H1 (cell line): ENCODE results near the gene CCDC88C. TPM values are rescaled to one million over a fixed set of nuclear protein-coding genes. Genes with fewer than 3 reads are reported as not detected.

Experiments used
- CTCF ChIA-PET: fragments of 300-600 bp; sonication (Branson Sonifier 250); formaldehyde crosslinking; loops from one replicate; lab custom pipeline; 2021; ENCODE audit not compliant: partially characterized antibody; lab: Charles Lee
- POLR2A ChIA-PET: fragments of 300-600 bp; sonication (Branson Sonifier 250); formaldehyde crosslinking; loops from one replicate; lab custom pipeline; 2021; ENCODE audit warnings: inconsistent platforms; ENCODE audit not compliant: partially characterized antibody; lab: Charles Lee
- DNase-seq, 2 experiments: peaks; one replicate each; pipeline versions ENCODE4 v3.0.0 to v3.0.0-alpha.2; 2010 to 2022; ENCODE audit warnings: low spot score in 2 of 2, low read depth in 1 of 2, mixed read lengths in 1 of 2
- FAIRE-seq: peaks from 2 replicates; lab custom pipeline; 2011; peaks lifted over from hg19 to GRCh38; lab: Jason Lieb, UNC
- H2AFZ ChIP-seq: 2 replicates; pipeline ENCODE4 v1.8.1; 2012; ENCODE audit warnings: low read length, inconsistent platforms
- H2AK5ac ChIP-seq: 2 replicates; pipeline ENCODE4 v1.6.1; 2013; ENCODE audit warnings: low read depth, low read length
- H2BK120ac ChIP-seq: replicated peaks from 2 replicates; pipeline ENCODE3; 2013; ENCODE audit warnings: low read depth, low read length, inconsistent platforms
- H2BK12ac ChIP-seq: 2 replicates; pipeline ENCODE4 v1.6.1; 2013; ENCODE audit warnings: low read depth, low read length
- H2BK15ac ChIP-seq: 2 replicates; pipeline ENCODE4 v1.6.1; 2013; ENCODE audit warnings: low read length
- H2BK20ac ChIP-seq: 2 replicates; pipeline ENCODE4 v1.6.1; 2013; ENCODE audit warnings: low read length
- H2BK5ac ChIP-seq: 2 replicates; pipeline ENCODE4 v1.6.1; 2013; ENCODE audit warnings: low read depth, low read length
- H3K14ac ChIP-seq: 2 replicates; pipeline ENCODE4 v1.6.1; 2013; ENCODE audit warnings: inconsistent platforms; ENCODE audit not compliant: insufficient read length
- H3K18ac ChIP-seq: 2 replicates; pipeline ENCODE4 v1.6.1; 2013; ENCODE audit warnings: low read length; ENCODE audit errors: extremely low read depth
- H3K23ac ChIP-seq: 2 replicates; pipeline ENCODE4 v1.6.1; 2013; ENCODE audit warnings: inconsistent platforms; ENCODE audit not compliant: insufficient read length
- H3K23me2 ChIP-seq: 2 replicates; pipeline ENCODE4 v1.6.1; 2013; ENCODE audit warnings: low read depth, low read length
- H3K27ac ChIP-seq: 2 replicates; pipeline ENCODE4 v1.6.1; 2011; ENCODE audit warnings: low read depth, low read length, inconsistent platforms
- H3K27me3 ChIP-seq, 4 experiments: replicated peaks in 1 of 4; 1 replicate in 1 of 4; 2 replicates in 3 of 4; pipeline versions ENCODE4 v1.6.1 to v1.8.1; 2011 to 2013; ENCODE audit warnings: low read length in 3 of 4, mild to moderate bottlenecking in 3 of 4, inconsistent platforms in 2 of 4, mixed read lengths in 2 of 4, moderate library complexity in 1 of 4; ENCODE audit not compliant: control insufficient read depth in 3 of 4, insufficient read depth in 3 of 4; ENCODE audit errors: extremely low read depth in 1 of 4
- H3K36me3 ChIP-seq, 4 experiments: 2 replicates each; pipeline versions ENCODE4 v1.6.1 to v1.8.1; 2011 to 2013; ENCODE audit warnings: mild to moderate bottlenecking in 4 of 4, low read length in 3 of 4, moderate library complexity in 2 of 4, control low read depth in 1 of 4, inconsistent platforms in 1 of 4; ENCODE audit not compliant: insufficient read depth in 4 of 4, control insufficient read depth in 2 of 4
- H3K4ac ChIP-seq: replicated peaks from 2 replicates; pipeline ENCODE3; 2013; ENCODE audit warnings: low read length, low read depth, mixed read lengths, inconsistent platforms; ENCODE audit not compliant: insufficient read length
- H3K4me1 ChIP-seq, 4 experiments: replicated peaks in 1 of 4; 1 replicate in 1 of 4; 2 replicates in 3 of 4; pipeline versions ENCODE4 v1.6.1 to v1.8.1; 2011 to 2013; ENCODE audit warnings: low read length in 3 of 4, inconsistent platforms in 2 of 4, mixed read lengths in 1 of 4; ENCODE audit not compliant: insufficient read depth in 4 of 4, control insufficient read depth in 3 of 4
- H3K4me2 ChIP-seq, 2 experiments: 2 replicates each; pipeline versions ENCODE4 v1.6.1 to v1.8.1; 2011 to 2013; ENCODE audit warnings: low read depth in 2 of 2, low read length in 2 of 2, control low read depth in 1 of 2, inconsistent platforms in 1 of 2, mild to moderate bottlenecking in 1 of 2; ENCODE audit not compliant: insufficient read depth in 1 of 2
- H3K4me3 ChIP-seq, 4 experiments: fragments of 200-600, 300-600 bp in 1 of 4; sonication (generic), shearing (Covaris generic), sonication (Bioruptor Twin) in 1 of 4; 2 replicates each; pipeline versions ENCODE4 v1.5.1 to v1.8.1; 2011 to 2016; ENCODE audit warnings: low read length in 4 of 4, low read depth in 3 of 4, control low read depth in 2 of 4, inconsistent platforms in 2 of 4, mild to moderate bottlenecking in 2 of 4, mixed read lengths in 1 of 4, moderate library complexity in 1 of 4; ENCODE audit not compliant: insufficient read depth in 2 of 4; ENCODE audit errors: extremely low read depth in 1 of 4
- H3K56ac ChIP-seq: replicated peaks from 2 replicates; pipeline ENCODE3; 2013; ENCODE audit warnings: low read depth, mild to moderate bottlenecking, mixed read lengths, low read length, inconsistent platforms; ENCODE audit not compliant: insufficient read length
- H3K79me1 ChIP-seq: 2 replicates; pipeline ENCODE4 v1.6.1; 2013; ENCODE audit warnings: low read depth, low read length, control low read depth
- H3K79me2 ChIP-seq, 2 experiments: 2 replicates each; pipeline versions ENCODE4 v1.6.1 to v1.8.1; 2012 to 2013; ENCODE audit warnings: low read length in 2 of 2, mild to moderate bottlenecking in 2 of 2, inconsistent platforms in 1 of 2; ENCODE audit not compliant: insufficient read depth in 2 of 2, control insufficient read depth in 1 of 2
- H3K9ac ChIP-seq, 4 experiments: replicated peaks in 1 of 4; 1 replicate in 1 of 4; 2 replicates in 3 of 4; pipeline versions ENCODE4 v1.6.1 to v1.8.1; 2011 to 2013; ENCODE audit warnings: low read depth in 3 of 4, low read length in 3 of 4, control low read depth in 2 of 4, mild to moderate bottlenecking in 2 of 4, moderate library complexity in 2 of 4, inconsistent platforms in 1 of 4; ENCODE audit errors: extremely low read depth in 1 of 4
- H3K9me3 ChIP-seq, 2 experiments: 2 replicates each; pipeline versions ENCODE4 v1.6.1 to v1.8.1; 2012 to 2013; ENCODE audit warnings: mild to moderate bottlenecking in 2 of 2, moderate library complexity in 2 of 2, control low read depth in 1 of 2, inconsistent platforms in 1 of 2, low read depth in 1 of 2, low read length in 1 of 2, mixed read lengths in 1 of 2; ENCODE audit not compliant: insufficient read depth in 2 of 2
- H4K20me1 ChIP-seq, 2 experiments: replicated peaks in 1 of 2; 2 replicates each; pipeline versions ENCODE3 to v1.8.1; 2011 to 2013; ENCODE audit warnings: inconsistent platforms in 2 of 2, low read length in 2 of 2, mild to moderate bottlenecking in 1 of 2; ENCODE audit not compliant: insufficient read depth in 2 of 2, control insufficient read depth in 1 of 2
- H4K5ac ChIP-seq: 2 replicates; pipeline ENCODE4 v1.6.1; 2013; ENCODE audit warnings: low read length, low read depth, mixed read lengths, inconsistent platforms; ENCODE audit not compliant: insufficient read length
- H4K8ac ChIP-seq: 2 replicates; pipeline ENCODE4 v1.8.0; 2013; ENCODE audit warnings: mild to moderate bottlenecking, moderate library complexity, low read length, inconsistent platforms; ENCODE audit not compliant: insufficient read depth; ENCODE audit errors: extremely low read depth
- H4K91ac ChIP-seq: replicated peaks from 2 replicates; pipeline ENCODE3; 2013; ENCODE audit warnings: low read length, mixed read lengths, inconsistent platforms; ENCODE audit not compliant: insufficient read length
- CBX5 ChIP-seq: fragments of 300-800, 300-1000 bp; sonication (generic); IDR thresholded peaks from 2 replicates; pipeline ENCODE4 v1.7.1; 2016; ENCODE audit warnings: antibody characterized with exemption, low read length, low read depth
- CEBPB ChIP-seq: IDR thresholded peaks from 2 replicates; pipeline ENCODE4 v1.6.1; 2012; ENCODE audit warnings: low read depth, low read length
- CHD2 ChIP-seq: IDR thresholded peaks from 2 replicates; pipeline ENCODE4 v1.6.1; 2012; ENCODE audit warnings: low read length, improper control_type of control experiment
- CREB1 ChIP-seq: IDR thresholded peaks from 2 replicates; pipeline ENCODE4 v1.6.1; 2012; ENCODE audit warnings: inconsistent platforms
- FOSL1 ChIP-seq: IDR thresholded peaks from 2 replicates; pipeline ENCODE4 v1.6.1; 2011; ENCODE audit warnings: mild to moderate bottlenecking, low read depth, low read length, moderate library complexity; ENCODE audit not compliant: insufficient read depth
- GTF2F1 ChIP-seq: IDR thresholded peaks from 2 replicates; pipeline ENCODE4 v1.6.1; 2012; ENCODE audit warnings: low read depth, low read length, improper control_type of control experiment, borderline replicate concordance
- KDM5A ChIP-seq: fragments of 200-600 bp; IDR thresholded peaks from 2 replicates; pipeline ENCODE4 v1.7.1; 2012; ENCODE audit warnings: mild to moderate bottlenecking, low read length, inconsistent platforms, mixed read lengths
- RXRA ChIP-seq: IDR thresholded peaks from 2 replicates; pipeline ENCODE4 v1.6.1; 2011; ENCODE audit warnings: low read depth, mild to moderate bottlenecking, low read length, moderate library complexity; ENCODE audit not compliant: insufficient read depth
- SIRT6 ChIP-seq: IDR thresholded peaks from one replicate; pipeline ENCODE4 v1.7.1; 2012; ENCODE audit warnings: low read length, inconsistent platforms
- SIX5 ChIP-seq: IDR thresholded peaks from 2 replicates; pipeline ENCODE4 v1.6.1; 2011; ENCODE audit warnings: mild to moderate bottlenecking, low read depth, low read length
- SP2 ChIP-seq: IDR thresholded peaks from 2 replicates; pipeline ENCODE4 v1.6.1; 2012; ENCODE audit warnings: mild to moderate bottlenecking, low read length, inconsistent platforms
- SP4 ChIP-seq: IDR thresholded peaks from 2 replicates; pipeline ENCODE4 v1.6.1; 2012; ENCODE audit warnings: low read length, inconsistent platforms
- WGBS, 2 experiments: shearing (Covaris generic) in 1 of 2; methylation state at CpG; one replicate each; pipeline versions ENCODE4 v1.1.6 to v1.1.7; 2013 to 2015; ENCODE audit warnings: low lambda C conversion rate in 2 of 2, mixed read lengths in 2 of 2, inconsistent platforms in 1 of 2, low coverage in 1 of 2, missing lambda C conversion rate in 1 of 2; ENCODE audit not compliant: insufficient replicate concordance in 2 of 2, insufficient coverage in 1 of 2, insufficient read length in 1 of 2; ENCODE audit errors: extremely low coverage in 1 of 2, missing lambda C conversion rate in 1 of 2; 5-methylcytosine and 5-hydroxymethylcytosine counted together
- polyA plus RNA-seq, 7 experiments: library from polyadenylated mRNA; depleted of rRNA in 3 of 7; stranded (reverse) in 5 of 7; unstranded in 2 of 7; fragments of >200 nt in 5 of 7; fragments of 200-250 nt in 2 of 7; gene quantifications; 1 replicate in 5 of 7; 2 replicates in 1 of 7; 4 replicates in 1 of 7; pipeline versions ENCODE4 v1.2.1 to v1.2.3, GENCODE V29; 2011 to 2013; ENCODE audit warnings: missing spikeins in 2 of 7, mixed read lengths in 2 of 7
- total RNA-seq: library from RNA; stranded (reverse); fragmentation: NEBNext Ultra II Directional; extraction: Animal tissue kit (Norgen Biotek cat#: 25700); gene quantifications from 2 replicates; pipeline ENCODE4 v1.2.1, GENCODE V29; 2021

The CCDC88C gene
- total and polyA plus RNA-seq, 2 of the 8 experiments (the other 6 are each of a cell fraction or from before 2014, with no cell fraction given): 10.3 to 57.7 TPM

DNA sequence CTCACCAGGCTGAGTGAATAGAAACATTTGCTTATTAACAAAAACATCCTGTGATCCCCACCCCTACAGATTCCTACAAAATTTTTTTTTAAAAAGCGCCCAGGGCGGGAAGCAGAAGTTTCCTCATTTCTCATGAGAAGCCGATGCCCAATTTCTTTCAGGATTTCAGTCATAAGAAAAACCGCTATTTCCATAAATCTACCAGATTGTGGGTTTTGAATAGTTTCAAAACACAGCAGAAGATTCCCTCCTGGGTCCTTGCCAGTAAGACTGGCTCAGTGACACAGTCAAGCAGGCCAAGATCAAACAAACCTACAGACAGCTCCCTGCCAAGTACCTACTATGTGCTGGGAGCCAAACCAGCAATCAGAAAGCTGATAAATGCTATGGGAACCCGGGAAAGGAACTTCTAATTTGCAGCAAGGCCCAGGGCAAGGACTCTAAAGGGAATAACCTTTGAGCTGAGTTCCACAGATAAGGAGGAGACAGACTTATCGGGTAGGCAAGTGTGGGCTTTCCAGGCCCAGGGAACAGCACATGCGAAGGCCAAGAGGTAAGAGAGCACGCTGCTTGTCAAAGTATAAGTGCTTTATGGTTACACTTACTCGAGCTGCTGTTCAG lies 68.7 kb downstream of the CCDC88C start:
- Histone ChIP-seq H3K23me2 (no peaks in the 10 kb centered on the region; the same call in 1 of the 2 replicates), H2BK12ac (0 out of 2 replicates have a peak overlapping the region, but pooled peaks have one; percentile 2), H3K27me3 (no peaks in the 10 kb centered on the region), H4K5ac (no peak overlapping the region), H3K4me3 (no peak overlapping the region), H4K8ac (no peak overlapping the region), H3K4me1 (peaks cover 6 to 26% (median 12%) of the 10 kb centered on the region in 4 experiments), H2AFZ (no peak overlapping the region), H3K36me3 (no peaks in the 10 kb centered on the region), H3K23ac (no peak overlapping the region), H4K20me1 (peaks cover 2 to 3% of the 10 kb centered on the region in 2 experiments), H3K79me2 (peaks cover 2 to 38% of the 10 kb centered on the region in 2 experiments; a peak in 1 of 4 replicates), H3K9me3 (no peaks in the 10 kb centered on the region), H2AK5ac (no peak overlapping the region), H3K79me1 (peaks cover 13% of the 10 kb centered on the region), H3K4ac (no peak overlapping the region), H3K9ac (no peak overlapping the region; a peak in 1 of 7 replicates), H3K27ac (no peak overlapping the region), H3K18ac (no peak overlapping the region), H2BK120ac (no peak overlapping the region), H3K56ac (no peak overlapping the region), H4K91ac (no peak overlapping the region), H2BK5ac (0 out of 2 replicates have a peak overlapping the region, but pooled peaks have one; percentile 61), H2BK20ac (no peak overlapping the region), H3K4me2 (peak overlapping the region in 1 of 2 experiments; percentile 60; a peak in 2 of 4 replicates), H2BK15ac (peak overlapping the region; percentile 24; the same call in 1 of the 2 replicates), H3K14ac (no peak overlapping the region)
- POLR2A ChIA-PET: interaction anchor here (0.5 kb wide), 1 partner anchor 101 kb away, joined by 4 read pairs; no protein-coding TSS in a partner anchor
- CTCF ChIA-PET: interaction anchor here (0.6 to 5.5 kb wide), 7 partner anchors 11 to 78 kb away, joined by 4 to 40 read pairs (median 10); no protein-coding TSS in a partner anchor
- DNase-seq (no peak), FAIRE-seq (no peak)
- WGBS, 2 experiments: 68% methylated on average over 9 of the region's 9 CpGs; no CpG with 5 or more reads in 1 of the 2 experiments
- TF ChIP-seq CREB1 (no peak), CEBPB (no peak), GTF2F1 (no peak), RXRA (no peak), SP2 (no peak), SP4 (no peak), SIX5 (no peak), CBX5 (no peak), FOSL1 (no peak), CHD2 (no peak), KDM5A (no peak), SIRT6 (no peak)
